A549 (cell line): ENCODE data around the gene CFAP77. TPM values are rescaled to one million over a fixed set of nuclear protein-coding genes. Genes with fewer than 3 reads are reported as not detected.

Experiments used
- ATAC-seq, 2 experiments: fragments of 200-7000 bp in 1 of 2; fragments of >200 bp in 1 of 2; cut with Nextera tagmentation in 1 of 2; cut with Tn5 transposase in 1 of 2; 3 replicates each; pipeline versions ENCODE4 v1.8.0 to v1.9.1; 2018 to 2020; ENCODE audit warnings: mild to moderate bottlenecking in 1 of 2, moderate library complexity in 1 of 2
- CTCF ChIA-PET: fragments of 300-600 bp; sonication (Branson Sonifier 250); formaldehyde crosslinking; extraction: SDS; loops from one replicate; lab custom pipeline; 2021; ENCODE audit warnings: antibody characterized with exemption, inconsistent platforms; lab: Yijun Ruan, JAX
- POLR2A ChIA-PET: fragments of 350-600 bp; formaldehyde crosslinking; extraction: SDS; loops from one replicate; lab custom pipeline; 2021; ENCODE audit warnings: antibody characterized with exemption, inconsistent platforms; lab: Yijun Ruan, JAX
- DNase-seq, 2 experiments: peaks; one replicate each; pipeline versions ENCODE4 v3.0.0 to v3.0.0-alpha.2; 2011 to 2016; ENCODE audit warnings: low read depth in 1 of 2, low spot score in 1 of 2
- FAIRE-seq: peaks from 2 replicates; lab custom pipeline; 2011; peaks lifted over from hg19 to GRCh38; lab: Jason Lieb, UNC
- H3K27ac ChIP-seq, 2 experiments: fragments of >200 bp; sonication (Bioruptor Twin); formaldehyde crosslinking; 3 replicates each; pipeline ENCODE4 v1.5.1; 2016 to 2017
- H3K4me1 ChIP-seq: fragments of >200 bp; sonication (Bioruptor Twin); formaldehyde crosslinking; 3 replicates; pipeline ENCODE4 v1.6.1; 2016
- H3K4me2 ChIP-seq: fragments of >200 bp; sonication (Bioruptor Twin); formaldehyde crosslinking; 3 replicates; pipeline ENCODE4 v1.6.1; 2016
- H3K4me3 ChIP-seq: fragments of >200 bp; sonication (Bioruptor Twin); formaldehyde crosslinking; 3 replicates; pipeline ENCODE4 v1.5.1; 2016
- H3K9me3 ChIP-seq: fragments of >200 bp; sonication (Bioruptor Twin); formaldehyde crosslinking; 3 replicates; pipeline ENCODE4 v1.6.1; 2016
- BHLHE40 ChIP-seq: IDR thresholded peaks from 2 replicates; pipeline ENCODE4 v1.6.1; 2012; ENCODE audit warnings: low read depth, low read length, inconsistent platforms
- CHD4 ChIP-seq: fragments of 200-600 bp; sonication (generic); IDR thresholded peaks from 2 replicates; pipeline ENCODE4 v1.6.1; 2016; ENCODE audit warnings: antibody characterized with exemption, mild to moderate bottlenecking, borderline replicate concordance
- EHF ChIP-seq: fragments of 250-450 bp; sonication (Bioruptor Pico); IDR thresholded peaks from 2 replicates; pipeline ENCODE4 v1.5.0; 2020; ENCODE audit warnings: mild to moderate bottlenecking
- EHMT2 ChIP-seq: fragments of 200-600 bp; sonication (generic); IDR thresholded peaks from 2 replicates; pipeline ENCODE4 v1.6.1; 2016; ENCODE audit warnings: antibody characterized with exemption, low read depth, mild to moderate bottlenecking, moderate library complexity
- ESRRA ChIP-seq: fragments of 150-350 bp; IDR thresholded peaks from 2 replicates; pipeline ENCODE4 v1.6.1; 2014; ENCODE audit warnings: mild to moderate bottlenecking, low read length, borderline replicate concordance
- FOSL2 ChIP-seq, 2 experiments: fragments of 450-650 bp in 1 of 2; fragments of >200 bp in 1 of 2; sonication (Bioruptor Twin) in 1 of 2; formaldehyde crosslinking; IDR thresholded peaks; 2 replicates each; pipeline versions ENCODE4 v1.5.0 to v1.6.1; 2016 to 2020; ENCODE audit warnings: mild to moderate bottlenecking in 1 of 2, moderate library complexity in 1 of 2
- GATA3 ChIP-seq: IDR thresholded peaks from 2 replicates; pipeline ENCODE4 v1.6.1; 2012; ENCODE audit warnings: borderline replicate concordance
- HEYL ChIP-seq: fragments of 250-450 bp; sonication (Bioruptor Pico); IDR thresholded peaks from 2 replicates; pipeline ENCODE4 v1.8.0; 2021; ENCODE audit warnings: mild to moderate bottlenecking, moderate library complexity
- JUN ChIP-seq, 2 experiments: fragments of >200 bp; sonication (Bioruptor Twin); formaldehyde crosslinking; IDR thresholded peaks; 2 replicates in 1 of 2; 3 replicates in 1 of 2; pipeline ENCODE4 v1.6.1; 2016 to 2017
- JUNB ChIP-seq: fragments of >200 bp; sonication (Bioruptor Twin); formaldehyde crosslinking; IDR thresholded peaks from 2 replicates; pipeline ENCODE4 v1.6.1; 2016
- KDM5A ChIP-seq: fragments of 200-600 bp; sonication (generic); IDR thresholded peaks from 2 replicates; pipeline ENCODE4 v1.6.1; 2016; ENCODE audit warnings: antibody characterized with exemption, mild to moderate bottlenecking
- MYC ChIP-seq: IDR thresholded peaks from 2 replicates; pipeline ENCODE4 v1.6.1; 2012; ENCODE audit warnings: mild to moderate bottlenecking, inconsistent platforms, low read length, improper control_type of control experiment, borderline replicate concordance
- PHF8 ChIP-seq: fragments of 200-600 bp; sonication (generic); IDR thresholded peaks from 2 replicates; pipeline ENCODE4 v1.6.1; 2016; ENCODE audit warnings: low read depth, mild to moderate bottlenecking, antibody characterized with exemption, moderate library complexity, borderline replicate concordance
- RAD21 ChIP-seq, 2 experiments: fragments of >200 bp in 1 of 2; sonication (Bioruptor Twin) in 1 of 2; formaldehyde crosslinking in 1 of 2; IDR thresholded peaks in 1 of 2; conservative IDR thresholded peaks in 1 of 2; 2 replicates in 1 of 2; 3 replicates in 1 of 2; pipeline ENCODE4 v1.6.1; 2012 to 2018; ENCODE audit warnings: inconsistent platforms in 1 of 2
- RCOR1 ChIP-seq: fragments of 150-350 bp; IDR thresholded peaks from 2 replicates; pipeline ENCODE4 v1.6.1; 2014; ENCODE audit warnings: antibody characterized with exemption, low read length, low read depth
- RNF2 ChIP-seq: fragments of 200-600 bp; sonication (generic); IDR thresholded peaks from 2 replicates; pipeline ENCODE4 v1.6.1; 2016; ENCODE audit warnings: low read depth, mild to moderate bottlenecking, antibody characterized with exemption, moderate library complexity, borderline replicate concordance
- ZC3H11A ChIP-seq: fragments of 450-650 bp; IDR thresholded peaks from 2 replicates; pipeline ENCODE4 v1.6.1; 2014; ENCODE audit warnings: antibody characterized with exemption, mild to moderate bottlenecking
- ZNF302 ChIP-seq: fragments of 250-450 bp; sonication (Bioruptor Pico); IDR thresholded peaks from 2 replicates; pipeline ENCODE4 v1.9.0; 2021; ENCODE audit warnings: inconsistent platforms, mild to moderate bottlenecking, moderate library complexity
- ZSCAN20 ChIP-seq: fragments of 250-450 bp; sonication (Bioruptor Pico); IDR thresholded peaks from 2 replicates; pipeline ENCODE4 v1.8.0; 2022; ENCODE audit warnings: mild to moderate bottlenecking, moderate library complexity
- WGBS: methylation state at CpG from one replicate; pipeline ENCODE4 v1.1.6; 2017; ENCODE audit errors: missing lambda C conversion rate; 5-methylcytosine and 5-hydroxymethylcytosine counted together
- polyA plus RNA-seq, 4 experiments: library from polyadenylated mRNA; depleted of rRNA in 3 of 4; stranded (reverse); fragments of >200 nt; fragmentation: RNase III in 1 of 4; extraction: RNeasy Plus Mini Kit Qiagen cat#74134 plus additional on column Dnase treatment in 1 of 4; gene quantifications; 2 replicates in 3 of 4; 3 replicates in 1 of 4; pipeline ENCODE4 v1.2.3, GENCODE V29; 2011 to 2017
- TF ChIP-seq, protein P1 (sequence below): IDR thresholded peaks from 2 replicates; pipeline ENCODE4 v1.6.1; 2012
- TF ChIP-seq, protein P2 (sequence below): fragments of >200 bp; sonication (Bioruptor Twin); formaldehyde crosslinking; IDR thresholded peaks from 2 replicates; pipeline ENCODE4 v1.6.1; 2016
- TF ChIP-seq, protein P3 (sequence below): fragments of 150-350 bp; IDR thresholded peaks from 2 replicates; pipeline ENCODE4 v1.6.1; 2014; ENCODE audit warnings: low read depth, mild to moderate bottlenecking, low read length
- TF ChIP-seq, protein P4 (sequence below): fragments of 250-450 bp; sonication (Bioruptor Pico); IDR thresholded peaks from 2 replicates; pipeline ENCODE4 v1.5.0; 2021; ENCODE audit warnings: mild to moderate bottlenecking, moderate library complexity, borderline replicate concordance
- TF ChIP-seq, protein P5 (sequence below): fragments of >200 bp; sonication (Bioruptor Twin); formaldehyde crosslinking; IDR thresholded peaks from 3 replicates; pipeline ENCODE4 v1.6.1; 2016

CFAP77 gene
- polyA plus RNA-seq, 2 of the 4 experiments (the other 2 are of a cell fraction), result 0.05 TPM; not detected in 1

DNA sequence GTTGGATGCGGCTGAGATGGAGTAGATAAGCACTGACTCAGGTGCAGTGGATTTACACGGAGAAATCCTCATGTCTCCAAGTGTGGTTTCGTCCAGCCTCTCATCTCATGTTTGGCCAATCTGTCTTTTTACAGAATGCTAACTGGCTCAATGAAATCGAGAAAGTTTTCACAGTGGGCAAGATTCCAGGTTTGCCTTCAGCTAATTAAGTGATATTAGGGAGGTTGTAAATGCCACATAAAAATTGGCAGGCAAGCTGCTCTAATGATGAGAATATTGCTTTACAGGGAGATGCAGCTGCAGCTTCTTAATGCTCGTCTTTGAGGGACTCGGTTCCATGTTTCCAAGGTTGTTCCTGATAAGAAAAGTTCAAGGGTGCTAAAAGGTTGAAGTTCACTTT lies 196.1 kb downstream of the CFAP77 start:
- TF ChIP-seq EHMT2, result no peak
- no peak for TF ChIP-seq CHD4
- TF ChIP-seq, protein P1, sequence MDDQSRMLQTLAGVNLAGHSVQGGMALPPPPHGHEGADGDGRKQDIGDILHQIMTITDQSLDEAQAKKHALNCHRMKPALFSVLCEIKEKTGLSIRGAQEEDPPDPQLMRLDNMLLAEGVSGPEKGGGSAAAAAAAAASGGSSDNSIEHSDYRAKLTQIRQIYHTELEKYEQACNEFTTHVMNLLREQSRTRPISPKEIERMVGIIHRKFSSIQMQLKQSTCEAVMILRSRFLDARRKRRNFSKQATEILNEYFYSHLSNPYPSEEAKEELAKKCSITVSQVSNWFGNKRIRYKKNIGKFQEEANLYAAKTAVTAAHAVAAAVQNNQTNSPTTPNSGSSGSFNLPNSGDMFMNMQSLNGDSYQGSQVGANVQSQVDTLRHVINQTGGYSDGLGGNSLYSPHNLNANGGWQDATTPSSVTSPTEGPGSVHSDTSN, result no peak
- no peak for TF ChIP-seq MYC
- TF ChIP-seq, all 56 proteins: peak for 0
- FAIRE-seq, result no peak
- no peaks in the 10 kb centered on the region for H3K4me1 ChIP-seq
- ChIA-PET CTCF (no interaction called here), POLR2A (no interaction called here)
- DNase-seq, result no peak
- H3K27ac ChIP-seq, result no peak overlapping the region
- H3K4me3 ChIP-seq, result no peak overlapping the region
- 92% methylated on average over 6 of the region's 6 CpGs for WGBS
- H3K9me3 ChIP-seq, result no peaks in the 10 kb centered on the region
- no peak overlapping the region for H3K4me2 ChIP-seq
- ATAC-seq, result no peak

DNA sequence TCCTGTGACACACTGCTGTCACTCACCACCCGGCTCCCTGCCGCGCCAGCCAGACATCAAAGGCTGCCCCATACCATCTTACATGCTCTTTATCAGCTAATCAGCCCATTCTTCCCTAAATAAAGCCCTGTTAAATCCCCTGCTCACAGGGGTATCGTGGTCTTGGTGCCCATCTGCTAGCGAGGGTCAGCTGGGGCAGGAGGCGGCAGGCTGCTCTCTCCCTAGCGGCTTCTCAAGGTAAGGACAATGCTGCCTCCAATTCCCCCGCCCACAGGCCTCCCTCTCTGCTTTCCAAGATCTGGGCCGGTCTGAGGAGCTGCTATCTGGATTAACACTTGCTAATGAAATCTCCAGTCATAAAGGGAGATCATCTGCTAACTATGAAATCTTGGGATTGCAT lies 199.2 kb downstream of the CFAP77 start:
- no peak for ATAC-seq
- H3K27ac ChIP-seq, result no peak overlapping the region
- 93% methylated on average over 9 of the region's 9 CpGs for WGBS

DNA sequence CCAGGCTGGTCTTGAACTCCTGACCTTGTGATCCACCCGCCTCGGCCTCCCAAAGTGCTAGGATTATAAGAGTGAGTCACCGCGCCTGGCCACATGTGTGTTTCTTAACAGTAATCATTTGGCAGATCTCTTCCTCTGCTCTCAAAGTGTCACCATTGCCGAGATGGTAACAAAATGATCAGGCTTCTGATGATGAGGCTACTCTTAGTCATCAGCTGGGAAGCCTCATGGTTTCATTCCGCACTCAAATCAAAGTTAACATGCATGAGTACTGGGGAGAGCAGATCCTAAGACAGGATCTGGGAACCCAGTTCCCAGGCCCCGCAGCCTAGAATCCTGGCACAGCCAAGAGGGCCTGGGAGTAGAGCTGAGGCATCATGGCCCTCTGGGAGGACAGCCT lies 199.8 kb downstream of the CFAP77 start:
- CTCF ChIA-PET, result interaction anchor here (1.0 to 1.6 kb wide), 2 partner anchors 11 to 190 kb away, joined by 4 read pairs; no protein-coding TSS in a partner anchor
- 91% methylated on average over 7 of the region's 7 CpGs for WGBS
- no peak overlapping the region for H3K27ac ChIP-seq
- no peak overlapping the region for H3K4me3 ChIP-seq
- no peaks in the 10 kb centered on the region for H3K9me3 ChIP-seq
- H3K4me1 ChIP-seq, result no peaks in the 10 kb centered on the region
- POLR2A ChIA-PET, result interaction anchor here (0.5 kb wide), 1 partner anchor 14 kb away, joined by 7 read pairs; no protein-coding TSS in a partner anchor
- ATAC-seq, result no peak
- TF ChIP-seq KDM5A (no peak), EHF (CRISPR knock-in tag) (no peak), ZNF302 (CRISPR knock-in tag) (no peak), FOSL2 (IDR thresholded peaks at IDR 0.05) (no peak), FOSL2 (CRISPR knock-in tag; IDR thresholded peaks at IDR 0.05) (no peak), EHMT2 (no peak), RNF2 (no peak), HEYL (CRISPR knock-in tag) (no peak), ZC3H11A (no peak), PHF8 (no peak), JUN (IDR thresholded peaks at IDR 0.05) (no peak), RAD21 (conservative IDR thresholded peaks at IDR 0.05 in 1 of 2, IDR thresholded peaks at IDR 0.05 in 1 of 2) (no peak), GATA3 (no peak)
- TF ChIP-seq, protein P2, sequence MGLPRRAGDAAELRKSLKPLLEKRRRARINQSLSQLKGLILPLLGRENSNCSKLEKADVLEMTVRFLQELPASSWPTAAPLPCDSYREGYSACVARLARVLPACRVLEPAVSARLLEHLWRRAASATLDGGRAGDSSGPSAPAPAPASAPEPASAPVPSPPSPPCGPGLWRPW, result no peak
- TF ChIP-seq, protein P3, sequence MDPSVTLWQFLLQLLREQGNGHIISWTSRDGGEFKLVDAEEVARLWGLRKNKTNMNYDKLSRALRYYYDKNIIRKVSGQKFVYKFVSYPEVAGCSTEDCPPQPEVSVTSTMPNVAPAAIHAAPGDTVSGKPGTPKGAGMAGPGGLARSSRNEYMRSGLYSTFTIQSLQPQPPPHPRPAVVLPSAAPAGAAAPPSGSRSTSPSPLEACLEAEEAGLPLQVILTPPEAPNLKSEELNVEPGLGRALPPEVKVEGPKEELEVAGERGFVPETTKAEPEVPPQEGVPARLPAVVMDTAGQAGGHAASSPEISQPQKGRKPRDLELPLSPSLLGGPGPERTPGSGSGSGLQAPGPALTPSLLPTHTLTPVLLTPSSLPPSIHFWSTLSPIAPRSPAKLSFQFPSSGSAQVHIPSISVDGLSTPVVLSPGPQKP, result no peak
- TF ChIP-seq, protein P4, sequence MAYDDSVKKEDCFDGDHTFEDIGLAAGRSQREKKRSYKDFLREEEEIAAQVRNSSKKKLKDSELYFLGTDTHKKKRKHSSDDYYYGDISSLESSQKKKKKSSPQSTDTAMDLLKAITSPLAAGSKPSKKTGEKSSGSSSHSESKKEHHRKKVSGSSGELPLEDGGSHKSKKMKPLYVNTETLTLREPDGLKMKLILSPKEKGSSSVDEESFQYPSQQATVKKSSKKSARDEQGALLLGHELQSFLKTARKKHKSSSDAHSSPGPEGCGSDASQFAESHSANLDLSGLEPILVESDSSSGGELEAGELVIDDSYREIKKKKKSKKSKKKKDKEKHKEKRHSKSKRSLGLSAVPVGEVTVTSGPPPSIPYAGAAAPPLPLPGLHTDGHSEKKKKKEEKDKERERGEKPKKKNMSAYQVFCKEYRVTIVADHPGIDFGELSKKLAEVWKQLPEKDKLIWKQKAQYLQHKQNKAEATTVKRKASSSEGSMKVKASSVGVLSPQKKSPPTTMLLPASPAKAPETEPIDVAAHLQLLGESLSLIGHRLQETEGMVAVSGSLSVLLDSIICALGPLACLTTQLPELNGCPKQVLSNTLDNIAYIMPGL (CRISPR knock-in tag), result no peak
- TF ChIP-seq, all 56 proteins: peak for 0
- FAIRE-seq (no peak), DNase-seq (no peak)
- H3K4me2 ChIP-seq, result no peak overlapping the region

More for the DNA sequence above, 199.2 kb downstream of the CFAP77 start:
- TF ChIP-seq ESRRA (no peak), ZSCAN20 (CRISPR knock-in tag) (no peak), BHLHE40 (no peak), EHMT2 (no peak), JUN (IDR thresholded peaks at IDR 0.05) (no peak), JUNB (no peak), EHF (CRISPR knock-in tag) (no peak), RCOR1 (no peak)
- TF ChIP-seq, protein P5, sequence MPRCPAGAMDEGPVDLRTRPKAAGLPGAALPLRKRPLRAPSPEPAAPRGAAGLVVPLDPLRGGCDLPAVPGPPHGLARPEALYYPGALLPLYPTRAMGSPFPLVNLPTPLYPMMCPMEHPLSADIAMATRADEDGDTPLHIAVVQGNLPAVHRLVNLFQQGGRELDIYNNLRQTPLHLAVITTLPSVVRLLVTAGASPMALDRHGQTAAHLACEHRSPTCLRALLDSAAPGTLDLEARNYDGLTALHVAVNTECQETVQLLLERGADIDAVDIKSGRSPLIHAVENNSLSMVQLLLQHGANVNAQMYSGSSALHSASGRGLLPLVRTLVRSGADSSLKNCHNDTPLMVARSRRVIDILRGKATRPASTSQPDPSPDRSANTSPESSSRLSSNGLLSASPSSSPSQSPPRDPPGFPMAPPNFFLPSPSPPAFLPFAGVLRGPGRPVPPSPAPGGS, result no peak
- TF ChIP-seq, protein P3, result no peak
- no peaks in the 10 kb centered on the region for H3K9me3 ChIP-seq
- H3K4me2 ChIP-seq, result no peak overlapping the region
- POLR2A ChIA-PET, result interaction anchor here (0.5 kb wide), 1 partner anchor 15 kb away, joined by 7 read pairs; no protein-coding TSS in a partner anchor
- DNase-seq (no peak), FAIRE-seq (no peak)
- CTCF ChIA-PET, result interaction anchor here (1.0 to 1.6 kb wide), 3 partner anchors 10 to 191 kb away, joined by 3 to 4 read pairs (median 4); no protein-coding TSS in a partner anchor
- no peak overlapping the region for H3K4me3 ChIP-seq
- H3K4me1 ChIP-seq, result no peaks in the 10 kb centered on the region
